GM12865 (cell line): ENCODE data around the gene XRCC4.

ENCODE experiments used
- DNase-seq: peaks from one replicate; pipeline ENCODE4 v3.0.0; 2010; ENCODE audit warnings: low read depth
- H3K4me3 ChIP-seq: 2 replicates; pipeline ENCODE4 v1.5.1; 2011; ENCODE audit warnings: mild to moderate bottlenecking, low read depth, low read length, control low read depth
- CTCF ChIP-seq: IDR thresholded peaks from 2 replicates; pipeline ENCODE4 v1.5.1; 2011; ENCODE audit warnings: low read length, control low read depth, low read depth, inconsistent platforms; ENCODE audit not compliant: insufficient read depth; ENCODE audit errors: missing control alignments

Gene XRCC4

GRCh38 chr5:83394190-83394589 lies 316.8 kb downstream of the XRCC4 start:
- TF ChIP-seq CTCF, result no peak
- H3K4me3 ChIP-seq, result no peak overlapping the region
- no peak for DNase-seq

- no peak for DNase-seq
- no peak for TF ChIP-seq CTCF
- no peak overlapping the region for H3K4me3 ChIP-seq
These were observed 319.3 kb downstream of the XRCC4 start for GRCh38 chr5:83396662-83397061.

- DNase-seq, result no peak
- TF ChIP-seq CTCF, result no peak
- no peak overlapping the region for H3K4me3 ChIP-seq
These were observed 320.3 kb downstream of the XRCC4 start for GRCh38 chr5:83397658-83398057.

- TF ChIP-seq CTCF, result no peak
- no peak for DNase-seq
- H3K4me3 ChIP-seq, result no peak overlapping the region
These were observed 322.9 kb downstream of the XRCC4 start for GRCh38 chr5:83400241-83400640.

- H3K4me3 ChIP-seq, result no peak overlapping the region
- DNase-seq, result no peak
- TF ChIP-seq CTCF, result no peak
These were observed 323.4 kb downstream of the XRCC4 start for GRCh38 chr5:83400701-83401100.

- no peak for TF ChIP-seq CTCF
- H3K4me3 ChIP-seq, result no peak overlapping the region
- peak; percentile 52 for DNase-seq
These were observed 323.9 kb downstream of the XRCC4 start for GRCh38 chr5:83401122-83401731.

- TF ChIP-seq CTCF, result no peak
- H3K4me3 ChIP-seq, result no peak overlapping the region
These were observed 324.4 kb downstream of the XRCC4 start for GRCh38 chr5:83401775-83402174.

More at GRCh38 chr5:83401775-83402174, 324.4 kb downstream of the XRCC4 start:
- no peak for DNase-seq
